Neural progenitor cell (in vitro differentiated cells): ENCODE measurements around the gene STOML1. TPM values are rescaled to one million over a fixed set of nuclear protein-coding genes. Genes with fewer than 3 reads are reported as not detected.

Source experiments
- DNase-seq: peaks from one replicate; pipeline ENCODE4 v3.0.0-alpha.2; 2016; ENCODE audit warnings: low spot score
- H2AFZ ChIP-seq: fragments of 200-600 bp; sonication (generic); replicated peaks from 2 replicates; pipeline ENCODE4 v1.6.1; 2016; ENCODE audit warnings: antibody characterized with exemption
- H3F3A ChIP-seq: fragments of 200-600 bp; sonication (generic); 2 replicates; pipeline ENCODE4 v1.6.1; 2016; ENCODE audit warnings: antibody characterized with exemption, low read depth
- H3K27ac ChIP-seq: fragments of 200-600 bp; sonication (generic); 2 replicates; pipeline ENCODE4 v1.5.1; 2016; ENCODE audit warnings: mild to moderate bottlenecking
- H3K27me3 ChIP-seq: fragments of 200-600 bp; sonication (generic); 2 replicates; pipeline ENCODE4 v1.6.1; 2016; ENCODE audit warnings: mild to moderate bottlenecking, moderate library complexity
- H3K36me3 ChIP-seq: fragments of 200-600 bp; sonication (generic); 2 replicates; pipeline ENCODE4 v1.5.1; 2016
- H3K4me1 ChIP-seq: fragments of 200-600 bp; sonication (generic); 2 replicates; pipeline ENCODE4 v1.6.1; 2016; ENCODE audit warnings: mixed run types
- H3K4me2 ChIP-seq: fragments of 200-600 bp; sonication (generic); 2 replicates; pipeline ENCODE4 v1.6.1; 2016
- H3K4me3 ChIP-seq: fragments of 200-600 bp; sonication (generic); 2 replicates; pipeline ENCODE4 v1.5.1; 2016
- H3K79me2 ChIP-seq: fragments of 200-600 bp; sonication (generic); 2 replicates; pipeline ENCODE4 v1.6.1; 2016; ENCODE audit warnings: low read depth
- H3K9ac ChIP-seq: fragments of 200-600 bp; sonication (generic); 2 replicates; pipeline ENCODE4 v1.6.1; 2016
- H3K9me3 ChIP-seq: fragments of 200-600 bp; sonication (generic); 2 replicates; pipeline ENCODE4 v1.5.1; 2016; ENCODE audit warnings: low read depth
- H4K20me1 ChIP-seq: fragments of 200-600 bp; sonication (generic); 2 replicates; pipeline ENCODE4 v1.6.1; 2016; ENCODE audit warnings: low read depth
- H3K27ac Mint-ChIP-seq: 3 replicates; pipeline ENCODE4 v1.8.0; 2021; ENCODE audit warnings: mixed read lengths
- H3K27me3 Mint-ChIP-seq: 2 replicates; pipeline ENCODE4 v1.8.0; 2022; ENCODE audit warnings: low read depth, mild to moderate bottlenecking, inconsistent platforms, moderate library complexity, mixed read lengths; ENCODE audit not compliant: insufficient read depth
- H3K36me3 Mint-ChIP-seq: 3 replicates; pipeline ENCODE4 v1.8.0; 2021; ENCODE audit warnings: mixed read lengths
- H3K4me1 Mint-ChIP-seq: 3 replicates; pipeline ENCODE4 v1.8.0; 2021; ENCODE audit warnings: mixed read lengths
- H3K4me3 Mint-ChIP-seq: 3 replicates; pipeline ENCODE4 v1.8.0; 2021; ENCODE audit warnings: mild to moderate bottlenecking, moderate library complexity, mixed read lengths
- H3K9me3 Mint-ChIP-seq: 3 replicates; pipeline ENCODE4 v1.8.0; 2020; ENCODE audit warnings: mixed read lengths
- CTCF ChIP-seq: fragments of 200-600 bp; sonication (generic); IDR thresholded peaks from 2 replicates; pipeline ENCODE4 v1.5.1; 2017; ENCODE audit warnings: antibody characterized with exemption, mild to moderate bottlenecking
- EZH2 ChIP-seq: fragments of 200-600 bp; sonication (generic); IDR thresholded peaks from 2 replicates; pipeline ENCODE4 v1.6.1; 2017; ENCODE audit warnings: antibody characterized with exemption, mild to moderate bottlenecking, moderate library complexity
- EZH2phosphoT487 ChIP-seq: fragments of 200-600 bp; sonication (generic); IDR thresholded peaks from 2 replicates; pipeline ENCODE4 v1.6.1; 2017; ENCODE audit warnings: antibody characterized with exemption
- total RNA-seq: library from RNA; depleted of rRNA; stranded (reverse); fragments of >200 nt; gene quantifications from 2 replicates; pipeline ENCODE4 v1.2.3, GENCODE V29; 2015; ENCODE audit warnings: low replicate concordance

STOML1 gene
- total RNA-seq, 1 donor from 2014 or later = 2.0 TPM

GRCh38 chr15:73990250-73991005, 1.7 kb downstream of the STOML1 start:
- no peaks in the 10 kb centered on the region for H3K9me3 ChIP-seq
- Mint-ChIP-seq H3K4me1 (peaks cover 30% of the 10 kb centered on the region), H3K9me3 (no peaks in the 10 kb centered on the region), H3K36me3 (no peaks in the 10 kb centered on the region), H3K4me3 (peak overlapping the region; percentile 85), H3K27ac (no peak overlapping the region), H3K27me3 (peaks cover 2% of the 10 kb centered on the region)
- H3K9ac ChIP-seq = no peak overlapping the region
- no peak overlapping the region for H2AFZ ChIP-seq
- no peak overlapping the region for H3K4me3 ChIP-seq
- H3K4me1 ChIP-seq = peaks cover 6% of the 10 kb centered on the region
- no peaks in the 10 kb centered on the region for H3K36me3 ChIP-seq
- H3K27me3 ChIP-seq = no peaks in the 10 kb centered on the region
- H3K27ac ChIP-seq = no peak overlapping the region
- peaks cover 4% of the 10 kb centered on the region for H3F3A ChIP-seq
- DNase-seq = no peak
- H3K4me2 ChIP-seq = no peak overlapping the region
- TF ChIP-seq CTCF = no peak
- no peak for TF ChIP-seq EZH2phosphoT487
- no peak for TF ChIP-seq EZH2
- peaks cover 4% of the 10 kb centered on the region for H4K20me1 ChIP-seq
- H3K79me2 ChIP-seq = peaks cover 7% of the 10 kb centered on the region

GRCh38 chr15:73989001-73989798, 2.9 kb downstream of the STOML1 start:
- H3K36me3 Mint-ChIP-seq = peaks cover 2% of the 10 kb centered on the region
- H2AFZ ChIP-seq = no peak overlapping the region
- H3K79me2 ChIP-seq = no peaks in the 10 kb centered on the region
- no peak overlapping the region for H3K4me3 ChIP-seq
- TF ChIP-seq CTCF (no peak), EZH2phosphoT487 (no peak), EZH2 (no peak)
- no peak overlapping the region for H3K4me2 ChIP-seq
- H3K27me3 ChIP-seq = no peaks in the 10 kb centered on the region
- H3K4me1 ChIP-seq = peaks cover 4% of the 10 kb centered on the region
- no peak overlapping the region for H3K9ac ChIP-seq
- no peak for DNase-seq
- H3K4me1 Mint-ChIP-seq = peaks cover 27% of the 10 kb centered on the region
- H3K27ac Mint-ChIP-seq = no peak overlapping the region
- no peaks in the 10 kb centered on the region for H3K36me3 ChIP-seq
- H3K4me3 Mint-ChIP-seq = no peak overlapping the region
- H3K9me3 ChIP-seq = no peaks in the 10 kb centered on the region
- no peak overlapping the region for H3K27ac ChIP-seq
- peaks cover 4% of the 10 kb centered on the region for H3F3A ChIP-seq
- no peaks in the 10 kb centered on the region for H3K9me3 Mint-ChIP-seq
- H4K20me1 ChIP-seq = no peaks in the 10 kb centered on the region
- no peaks in the 10 kb centered on the region for H3K27me3 Mint-ChIP-seq

GRCh38 chr15:73988445-73988969, 3.6 kb downstream of the STOML1 start:
- no peak overlapping the region for H3K27ac ChIP-seq
- peaks cover 4% of the 10 kb centered on the region for H3K4me1 ChIP-seq
- DNase-seq = no peak
- H3K27me3 Mint-ChIP-seq = no peaks in the 10 kb centered on the region
- H4K20me1 ChIP-seq = no peaks in the 10 kb centered on the region
- H3K9me3 Mint-ChIP-seq = no peaks in the 10 kb centered on the region
- no peaks in the 10 kb centered on the region for H3K79me2 ChIP-seq
- H3K4me2 ChIP-seq = no peak overlapping the region
- H3K4me3 ChIP-seq = no peak overlapping the region
- H3K9me3 ChIP-seq = no peaks in the 10 kb centered on the region
- H2AFZ ChIP-seq = no peak overlapping the region
- H3F3A ChIP-seq = no peaks in the 10 kb centered on the region
- no peak overlapping the region for H3K27ac Mint-ChIP-seq
- no peak overlapping the region for H3K4me3 Mint-ChIP-seq
- H3K9ac ChIP-seq = no peak overlapping the region
- H3K4me1 Mint-ChIP-seq = peaks cover 25% of the 10 kb centered on the region
- TF ChIP-seq EZH2phosphoT487 (no peak), CTCF (no peak), EZH2 (no peak)
- H3K36me3 ChIP-seq = no peaks in the 10 kb centered on the region
- no peaks in the 10 kb centered on the region for H3K27me3 ChIP-seq
- peaks cover 5% of the 10 kb centered on the region for H3K36me3 Mint-ChIP-seq
